ENCODE measurements around the gene MOB2.

The MOB2 gene

DNA sequence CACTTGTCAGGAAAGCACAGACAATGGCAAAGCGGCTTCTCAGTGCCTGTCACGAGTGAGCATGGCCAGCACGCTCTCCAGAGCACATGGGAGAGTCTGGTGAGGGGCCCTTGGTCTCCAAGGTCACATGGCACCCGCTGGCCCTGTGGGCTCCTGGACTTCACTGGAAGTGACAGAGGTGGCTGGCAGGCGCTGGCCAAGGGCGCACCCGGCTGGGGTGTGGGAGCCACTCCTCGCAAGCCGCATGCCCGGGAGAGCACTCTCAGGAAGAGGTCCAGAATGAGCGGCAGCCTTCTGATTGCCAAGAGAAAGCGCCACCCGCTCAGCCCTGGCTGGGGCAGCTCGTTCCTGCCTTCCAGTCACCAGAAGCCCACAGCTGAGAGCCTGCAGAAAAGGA lies 17.1 kb upstream of the MOB2 start:
- no peaks in the 10 kb centered on the region for H3K36me3 ChIP-seq (ENCODE audit: insufficient read depth, low read length)
- H3K27ac ChIP-seq = no peak overlapping the region
- H3K9ac ChIP-seq (ENCODE audit: insufficient read length) = no peak overlapping the region
- no peak overlapping the region for H3K4me3 ChIP-seq
- DNase-seq (ENCODE audit: low read depth, low spot score) = no peak
- no peaks in the 10 kb centered on the region for H3K9me3 ChIP-seq (ENCODE audit: low read depth, low read length)
- TF ChIP-seq POLR2AphosphoS5 (IDR thresholded peaks at IDR 0.05; ENCODE audit: borderline replicate concordance, low read depth, low read length) (no peak), FOXP2 (optimal IDR thresholded peaks at IDR 0.05; ENCODE audit: control extremely low read depth, extremely low read length, insufficient read depth) (no peak), EZH2 (IDR thresholded peaks at IDR 0.05) (no peak)

DNA sequence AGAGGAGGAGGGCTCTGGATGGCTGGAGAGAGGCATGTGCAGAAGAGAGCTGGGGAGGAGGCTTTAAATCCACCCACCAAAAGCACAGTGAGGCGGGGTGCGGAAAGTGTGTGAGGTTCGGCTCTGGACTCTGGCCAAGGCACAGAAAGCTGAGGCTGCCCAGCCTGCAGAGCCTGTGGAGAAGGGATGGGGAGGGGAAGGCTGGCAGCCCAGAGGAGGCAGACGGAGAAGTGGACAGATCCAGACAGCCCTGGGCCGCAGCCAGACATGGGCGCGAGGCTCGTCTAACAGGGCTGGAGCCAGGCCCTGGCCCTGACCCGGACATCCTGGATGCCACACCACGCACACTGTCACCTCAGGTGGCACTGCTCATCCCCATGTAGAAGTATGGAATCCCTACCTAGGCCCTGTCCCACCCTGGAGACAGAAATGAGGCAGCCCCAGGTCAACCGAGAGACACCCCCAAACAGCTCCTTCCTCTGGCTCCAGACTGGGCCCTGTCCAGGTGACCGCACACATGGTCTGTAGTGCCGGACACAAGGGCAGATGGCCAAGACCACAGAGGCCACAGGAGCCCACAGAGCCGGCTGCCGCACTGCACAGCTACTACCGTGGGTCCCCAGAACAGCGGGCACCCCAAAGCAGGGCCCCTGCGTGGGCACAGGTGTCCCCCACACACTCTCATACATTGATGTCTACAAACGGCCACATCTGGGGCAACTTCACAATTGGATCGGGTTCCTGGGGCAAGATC lies 16.6 kb upstream of the MOB2 start:
- H3K27ac ChIP-seq = no peak overlapping the region

DNA sequence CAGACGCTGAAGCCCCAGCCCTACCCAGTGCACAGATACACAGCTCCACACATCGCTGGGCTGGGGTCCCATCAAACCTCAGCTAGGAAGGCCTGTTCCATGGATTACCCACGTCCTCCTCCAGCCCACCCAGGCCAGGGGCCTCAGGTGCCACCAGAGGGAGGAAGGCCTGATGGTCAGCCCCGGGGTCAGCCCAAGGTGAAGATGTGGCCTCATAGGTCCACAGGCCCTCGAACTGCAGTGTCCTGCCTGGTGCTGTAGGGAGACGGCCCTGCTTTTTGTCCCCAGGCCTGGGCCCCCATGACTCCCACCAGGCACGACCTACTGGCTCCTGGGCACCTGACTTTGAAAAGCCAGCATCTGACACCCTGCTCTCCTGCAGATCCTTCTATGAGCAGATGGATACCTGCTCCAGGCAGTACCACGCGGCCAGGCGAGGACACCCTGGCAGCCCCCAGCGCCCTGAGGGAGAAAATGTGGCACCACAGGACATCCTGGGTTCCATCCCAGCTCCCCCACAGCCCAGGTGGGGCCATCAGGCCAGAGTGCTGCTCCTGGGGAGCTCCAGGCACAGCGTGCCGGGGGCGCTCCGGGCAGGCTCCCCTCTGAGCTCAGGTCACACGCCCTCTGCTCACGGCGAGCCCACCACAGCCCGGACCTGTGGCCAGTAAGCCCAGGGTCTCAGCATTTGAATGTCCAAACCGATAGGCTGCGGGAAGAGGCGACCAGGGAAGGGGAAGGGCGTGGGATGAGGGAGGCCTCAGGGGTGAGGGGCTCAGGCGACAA lies 15.8 kb upstream of the MOB2 start:
- no peak for DNase-seq (ENCODE audit: low read depth, low spot score)
- TF ChIP-seq EZH2 (IDR thresholded peaks at IDR 0.05) (no peak), POLR2AphosphoS5 (IDR thresholded peaks at IDR 0.05; ENCODE audit: borderline replicate concordance, low read depth, low read length) (no peak), FOXP2 (optimal IDR thresholded peaks at IDR 0.05; ENCODE audit: control extremely low read depth, extremely low read length, insufficient read depth) (no peak)
- H3K9me3 ChIP-seq (ENCODE audit: low read depth, low read length) = no peaks in the 10 kb centered on the region
- no peak overlapping the region for H3K4me3 ChIP-seq
- H3K9ac ChIP-seq (ENCODE audit: insufficient read length) = no peak overlapping the region
- no peaks in the 10 kb centered on the region for H3K36me3 ChIP-seq (ENCODE audit: insufficient read depth, low read length)
- H3K27ac ChIP-seq = no peak overlapping the region

More for the DNA sequence above, 16.6 kb upstream of the MOB2 start:
- Histone ChIP-seq H3K9ac (ENCODE audit: insufficient read length) (no peak overlapping the region), H3K36me3 (ENCODE audit: insufficient read depth, low read length) (no peaks in the 10 kb centered on the region), H3K4me3 (no peak overlapping the region), H3K9me3 (ENCODE audit: low read depth, low read length) (no peaks in the 10 kb centered on the region)
- DNase-seq (ENCODE audit: low read depth, low spot score) = no peak
- no peak for TF ChIP-seq FOXP2 (optimal IDR thresholded peaks at IDR 0.05; ENCODE audit: control extremely low read depth, extremely low read length, insufficient read depth)
- TF ChIP-seq EZH2 (IDR thresholded peaks at IDR 0.05) = no peak
- TF ChIP-seq POLR2AphosphoS5 (IDR thresholded peaks at IDR 0.05; ENCODE audit: borderline replicate concordance, low read depth, low read length) = no peak

DNA sequence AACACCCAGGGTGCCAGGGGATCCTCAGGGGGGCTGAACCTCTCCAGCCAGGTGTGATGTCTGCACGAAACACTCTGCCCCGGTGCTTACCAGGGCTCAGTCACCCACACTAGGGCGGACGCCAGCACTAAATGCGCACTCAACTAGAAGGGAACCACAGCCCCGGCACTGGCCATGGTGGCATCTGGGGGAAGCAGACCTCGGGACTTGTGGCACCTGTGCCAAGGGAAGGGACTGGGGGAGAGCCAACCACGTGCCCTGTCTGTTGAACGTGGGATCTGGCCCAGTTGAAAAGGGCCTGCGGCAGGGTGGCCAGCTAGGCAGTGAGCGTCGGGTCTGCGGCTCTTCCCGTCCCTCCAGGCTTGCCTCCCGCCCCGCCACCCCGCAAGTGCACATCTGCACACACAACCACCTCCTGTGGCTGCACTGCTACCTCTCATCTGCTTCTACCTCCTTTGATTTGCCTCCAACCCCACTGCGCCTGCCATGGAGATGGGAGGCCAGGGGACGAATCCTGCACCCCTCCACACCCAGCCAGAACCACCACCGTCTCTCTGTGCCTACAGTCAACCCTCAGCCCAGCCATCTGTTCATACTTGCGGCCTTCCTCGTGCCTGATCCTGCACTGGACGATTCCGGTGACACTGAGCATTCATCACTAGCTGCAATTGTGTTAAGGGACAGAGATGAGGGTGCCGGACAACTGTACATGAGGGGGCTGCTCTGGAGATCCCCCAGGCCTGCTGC lies 15.0 kb upstream of the MOB2 start:
- H3K4me3 ChIP-seq = no peak overlapping the region
- H3K9me3 ChIP-seq (ENCODE audit: low read depth, low read length) = no peaks in the 10 kb centered on the region
- H3K9ac ChIP-seq (ENCODE audit: insufficient read length) = no peak overlapping the region
- DNase-seq (ENCODE audit: low read depth, low spot score) = no peak
- H3K27ac ChIP-seq = no peak overlapping the region
- no peaks in the 10 kb centered on the region for H3K36me3 ChIP-seq (ENCODE audit: insufficient read depth, low read length)
- TF ChIP-seq POLR2AphosphoS5 (IDR thresholded peaks at IDR 0.05; ENCODE audit: borderline replicate concordance, low read depth, low read length) (no peak), EZH2 (IDR thresholded peaks at IDR 0.05) (no peak), FOXP2 (optimal IDR thresholded peaks at IDR 0.05; ENCODE audit: control extremely low read depth, extremely low read length, insufficient read depth) (no peak)

DNA sequence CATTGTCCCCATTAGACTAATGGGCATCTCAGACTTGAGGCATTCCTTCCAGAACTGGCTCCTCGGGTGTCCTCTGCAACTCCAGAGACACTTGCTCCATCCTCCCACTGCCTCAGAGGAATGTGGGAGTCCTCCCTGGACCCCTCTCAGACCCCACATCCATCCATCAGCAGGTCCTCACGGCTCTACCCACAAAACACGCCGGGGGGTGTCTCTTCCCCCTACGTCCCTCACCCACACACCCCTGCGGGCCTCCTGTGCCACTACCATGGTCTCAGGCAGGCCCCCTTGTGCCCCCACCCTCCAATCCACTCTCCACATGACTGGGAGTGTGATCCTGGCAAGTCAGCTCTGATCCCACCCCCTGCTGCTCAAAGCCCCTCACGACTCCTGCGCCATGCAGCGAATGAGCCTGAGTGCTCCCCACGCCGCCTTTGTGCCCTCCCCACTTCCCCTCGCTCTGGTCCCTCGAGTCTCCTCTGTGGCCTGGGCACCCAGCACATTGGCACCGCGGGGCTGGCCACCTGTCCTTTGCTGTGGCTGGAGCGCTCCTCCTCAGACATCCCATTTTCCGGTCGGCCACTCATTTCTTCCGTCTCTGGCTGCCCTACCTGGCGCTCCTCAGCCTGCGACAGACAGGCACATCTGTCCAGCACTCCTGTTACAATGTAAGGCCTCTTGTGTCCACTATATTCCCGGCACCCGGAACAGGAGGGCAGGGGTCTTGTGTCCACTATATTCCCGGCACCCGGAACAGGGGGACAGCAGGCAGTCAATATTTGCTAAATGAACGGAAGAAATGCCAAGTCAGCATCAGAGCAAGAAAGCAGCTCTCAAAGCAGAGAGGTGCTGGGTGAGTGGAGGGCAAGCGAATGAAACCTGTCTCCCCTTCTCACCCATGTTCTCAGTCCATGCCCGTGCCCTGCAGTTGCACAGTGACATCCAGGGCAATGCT lies 14.2 kb upstream of the MOB2 start:
- TF ChIP-seq EZH2 (IDR thresholded peaks at IDR 0.05) (no peak), FOXP2 (optimal IDR thresholded peaks at IDR 0.05; ENCODE audit: control extremely low read depth, extremely low read length, insufficient read depth) (no peak), POLR2AphosphoS5 (IDR thresholded peaks at IDR 0.05; ENCODE audit: borderline replicate concordance, low read depth, low read length) (no peak)
- Histone ChIP-seq H3K36me3 (ENCODE audit: insufficient read depth, low read length) (no peaks in the 10 kb centered on the region), H3K4me3 (no peak overlapping the region), H3K9me3 (ENCODE audit: low read depth, low read length) (no peaks in the 10 kb centered on the region), H3K9ac (ENCODE audit: insufficient read length) (no peak overlapping the region), H3K27ac (no peak overlapping the region)
- no peak for DNase-seq (ENCODE audit: low read depth, low spot score)

DNA sequence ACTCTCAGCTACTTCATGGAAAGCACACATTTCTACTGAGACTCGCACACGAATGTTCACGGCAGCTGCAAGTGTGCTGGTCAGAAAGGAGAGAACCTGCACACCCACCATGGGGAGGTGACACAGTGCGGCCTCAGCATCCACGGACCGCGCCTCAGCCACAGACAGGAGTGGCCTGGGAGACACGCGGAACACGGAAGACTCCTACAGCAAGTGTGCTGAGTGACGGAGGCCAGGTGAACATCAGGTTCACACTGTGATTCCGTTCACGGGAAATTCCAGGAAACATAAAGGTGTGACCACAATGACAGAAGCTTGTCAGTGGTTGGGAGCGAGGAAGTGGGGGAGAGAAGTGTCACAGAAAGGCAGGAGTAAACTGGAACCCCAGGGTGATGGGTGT lies 13.3 kb upstream of the MOB2 start:
- no peak for TF ChIP-seq POLR2AphosphoS5 (IDR thresholded peaks at IDR 0.05; ENCODE audit: borderline replicate concordance, low read depth, low read length)
- no peak for TF ChIP-seq FOXP2 (optimal IDR thresholded peaks at IDR 0.05; ENCODE audit: control extremely low read depth, extremely low read length, insufficient read depth)
- TF ChIP-seq EZH2 (IDR thresholded peaks at IDR 0.05) = no peak
- no peak for DNase-seq (ENCODE audit: low read depth, low spot score)
- Histone ChIP-seq H3K9ac (ENCODE audit: insufficient read length) (no peak overlapping the region), H3K27ac (no peak overlapping the region), H3K9me3 (ENCODE audit: low read depth, low read length) (no peaks in the 10 kb centered on the region), H3K4me3 (no peak overlapping the region), H3K36me3 (ENCODE audit: insufficient read depth, low read length) (no peaks in the 10 kb centered on the region)

DNA sequence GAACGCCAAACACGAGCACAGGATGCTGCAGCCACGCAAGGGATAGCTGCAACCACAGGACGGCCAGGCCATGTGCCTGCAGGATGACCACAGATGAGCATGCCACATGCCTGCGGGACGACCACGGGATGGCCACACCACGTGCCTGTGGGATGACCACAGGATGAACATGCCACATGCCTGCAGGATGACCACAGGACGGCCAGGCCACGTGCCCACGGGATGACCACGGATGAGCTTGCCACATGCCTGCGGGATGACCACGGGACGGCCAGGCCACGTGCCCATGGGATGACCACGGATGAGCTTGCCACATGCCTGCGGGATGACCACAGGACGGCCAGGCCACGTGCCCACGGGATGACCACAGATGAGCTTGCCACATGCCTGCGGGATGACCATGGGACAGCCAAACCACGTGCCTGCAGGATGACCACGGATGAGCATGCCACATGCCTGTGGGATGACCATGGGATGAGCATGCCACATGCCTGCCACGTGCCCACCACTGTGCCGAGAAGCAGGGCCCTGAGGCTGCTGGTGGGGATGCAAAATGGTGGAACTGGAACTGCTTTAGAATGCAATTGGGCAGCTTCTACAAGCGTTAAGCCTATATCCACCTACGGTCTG lies 12.8 kb upstream of the MOB2 start:
- Histone ChIP-seq H3K36me3 (ENCODE audit: insufficient read depth, low read length) (no peaks in the 10 kb centered on the region), H3K27ac (no peak overlapping the region), H3K9ac (ENCODE audit: insufficient read length) (no peak overlapping the region), H3K4me3 (no peak overlapping the region), H3K9me3 (ENCODE audit: low read depth, low read length) (no peaks in the 10 kb centered on the region)
- DNase-seq (ENCODE audit: low read depth, low spot score) = no peak
- no peak for TF ChIP-seq POLR2AphosphoS5 (IDR thresholded peaks at IDR 0.05; ENCODE audit: borderline replicate concordance, low read depth, low read length)
- no peak for TF ChIP-seq FOXP2 (optimal IDR thresholded peaks at IDR 0.05; ENCODE audit: control extremely low read depth, extremely low read length, insufficient read depth)

Data from SK-N-MC (cell line).